ENCODE data around the gene VTA1.

DNA sequence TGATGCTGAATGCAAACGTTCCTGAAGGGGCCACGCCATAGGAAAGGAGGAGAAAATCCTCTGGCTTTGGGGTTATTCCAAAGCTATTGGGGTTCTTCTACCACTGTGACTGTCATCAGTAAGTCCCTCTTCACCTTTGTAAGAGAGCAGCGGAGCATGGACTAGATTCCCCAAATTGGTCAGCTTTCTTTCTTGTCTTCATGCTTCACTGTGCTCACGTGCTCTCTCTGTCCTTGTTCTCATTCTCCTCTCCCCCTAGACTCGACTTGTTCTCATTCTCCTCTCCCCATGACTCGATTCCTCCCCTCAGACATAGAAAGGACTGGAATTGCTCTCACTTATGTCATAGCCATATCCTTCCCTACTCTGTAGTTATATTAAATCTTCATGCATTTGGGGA is 99.9 kb downstream of the VTA1 start:
- TF ChIP-seq POLR2A (IDR thresholded peaks at IDR 0.05) (no peak), CTCF (IDR thresholded peaks at IDR 0.05) (no peak)
